Measurements from ENCODE around the gene ARHGEF38.

ARHGEF38 gene, protein sequence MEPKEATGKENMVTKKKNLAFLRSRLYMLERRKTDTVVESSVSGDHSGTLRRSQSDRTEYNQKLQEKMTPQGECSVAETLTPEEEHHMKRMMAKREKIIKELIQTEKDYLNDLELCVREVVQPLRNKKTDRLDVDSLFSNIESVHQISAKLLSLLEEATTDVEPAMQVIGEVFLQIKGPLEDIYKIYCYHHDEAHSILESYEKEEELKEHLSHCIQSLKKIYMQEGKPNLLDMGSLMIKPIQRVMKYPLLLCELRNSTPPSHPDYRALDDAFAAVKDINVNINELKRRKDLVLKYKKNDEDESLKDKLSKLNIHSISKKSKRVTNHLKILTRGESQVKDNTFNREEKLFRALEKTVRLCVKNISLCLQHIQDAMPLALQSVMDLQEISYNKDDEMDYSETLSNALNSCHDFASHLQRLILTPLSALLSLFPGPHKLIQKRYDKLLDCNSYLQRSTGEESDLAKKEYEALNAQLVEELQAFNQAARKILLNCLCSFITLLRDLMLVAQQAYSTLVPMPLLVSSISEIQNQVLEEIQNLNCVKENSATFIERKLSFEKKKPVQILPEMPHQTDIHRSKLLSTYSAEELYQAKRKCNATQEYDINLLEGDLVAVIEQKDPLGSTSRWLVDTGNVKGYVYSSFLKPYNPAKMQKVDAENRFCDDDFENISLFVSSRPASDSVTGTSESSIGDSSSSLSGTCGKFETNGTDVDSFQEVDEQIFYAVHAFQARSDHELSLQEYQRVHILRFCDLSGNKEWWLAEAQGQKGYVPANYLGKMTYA

DNA sequence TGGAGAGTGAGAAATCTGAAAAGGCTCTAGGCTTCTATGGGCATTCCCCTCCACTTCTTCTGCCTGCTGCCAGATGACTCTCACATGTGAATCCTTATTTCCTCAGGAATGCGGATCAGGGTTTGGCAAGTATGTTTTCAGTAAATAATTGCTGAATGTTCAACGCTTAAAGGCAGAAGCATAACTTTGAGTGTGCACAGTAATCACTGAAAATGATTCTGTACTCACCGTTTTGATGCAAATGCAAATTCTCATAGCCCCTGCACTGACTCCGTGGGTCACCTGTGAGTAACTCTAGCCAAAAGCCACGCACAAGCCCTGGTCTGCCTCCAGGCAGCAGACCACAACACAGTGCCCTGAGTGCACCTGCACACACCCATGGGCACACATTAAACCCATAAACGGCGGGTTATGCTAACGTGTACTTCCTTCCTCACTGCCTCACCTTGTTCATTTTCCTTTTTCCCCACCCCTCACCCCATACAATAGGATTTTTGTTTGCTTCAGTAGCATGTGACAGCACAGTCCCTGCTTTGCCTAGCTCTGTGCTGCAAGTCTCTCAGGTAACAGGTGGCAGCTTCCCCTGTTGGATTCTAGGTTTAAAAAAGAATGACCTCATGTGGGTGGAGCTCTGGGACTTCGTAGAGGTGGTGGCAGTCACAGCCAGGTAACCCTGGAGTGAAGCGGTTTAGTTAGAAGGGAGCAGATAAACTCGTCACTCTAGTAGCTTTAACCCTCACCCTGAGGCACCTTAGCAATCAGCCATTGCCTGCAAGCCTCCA, at the start of gene ARHGEF38:
Gene ARHGEF38 (plus strand): TSS at position 656 of the 782 bp plus-strand sequence. CDS start 146 bp downstream, outside the sequence.
- no peaks in the 10 kb centered on the region for H3K36me3 Mint-ChIP-seq
- H3K4me1 Mint-ChIP-seq, result no peaks in the 10 kb centered on the region
- DNase-seq, result no peak
- peaks cover 4 to 6% of the 10 kb centered on the region in 2 donors for H3K27me3 Mint-ChIP-seq
- no peak for ATAC-seq (replicated peaks)
- H3K9me3 Mint-ChIP-seq, result no peaks in the 10 kb centered on the region
- H3K4me3 Mint-ChIP-seq, result no peak within 1 kb of the TSS
- H3K27ac Mint-ChIP-seq, result no peak within 1 kb of the TSS

DNA sequence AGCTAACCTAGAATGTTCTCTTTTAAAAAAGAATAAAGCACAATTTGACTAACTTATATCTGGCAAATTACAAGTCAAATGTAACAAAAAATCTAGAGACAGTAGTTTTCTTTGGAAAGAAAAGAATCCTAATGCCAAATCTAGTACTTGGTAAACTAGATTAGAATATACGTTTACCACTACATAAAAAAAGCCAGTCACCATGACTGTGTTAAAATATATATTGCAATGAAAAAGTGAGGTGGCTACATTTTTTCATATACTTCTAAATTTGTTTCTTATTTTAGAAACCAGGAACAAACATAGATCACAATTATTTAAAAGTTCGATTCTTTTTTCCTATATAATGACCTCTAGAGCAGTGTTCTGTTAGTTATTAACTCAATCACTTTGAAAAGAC, 48.9 kb upstream of the ARHGEF38 start:
- no peak for DNase-seq

DNA sequence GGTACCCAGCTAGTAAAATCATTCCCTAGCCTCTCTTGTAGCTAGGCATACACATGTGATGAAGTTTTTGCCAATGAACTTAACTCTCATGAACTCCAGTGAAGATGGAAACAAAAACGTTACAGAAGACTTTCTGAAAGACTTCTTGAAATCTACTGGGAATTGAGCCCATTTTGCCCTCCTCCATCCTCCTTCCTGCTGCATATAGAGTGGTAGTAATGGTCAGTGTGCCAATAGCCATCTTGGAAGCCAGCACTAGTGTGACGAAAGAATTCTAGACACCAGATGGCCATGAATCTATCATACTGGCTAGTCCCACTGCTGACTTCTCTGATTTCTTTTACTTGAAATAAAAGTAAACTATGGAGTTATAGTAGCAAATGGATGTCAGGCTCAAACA, 47.7 kb upstream of the ARHGEF38 start:
- H3K27me3 Mint-ChIP-seq, result peaks cover 4% of the 10 kb centered on the region in 2 donors
- no peak for ATAC-seq (replicated peaks)
- H3K27ac Mint-ChIP-seq, result no peak overlapping the region
- no peaks in the 10 kb centered on the region for H3K36me3 Mint-ChIP-seq
- H3K4me3 Mint-ChIP-seq, result no peak overlapping the region
- DNase-seq, result no peak
- peaks cover 0 to 8% of the 10 kb centered on the region in 2 donors for H3K4me1 Mint-ChIP-seq
- H3K9me3 Mint-ChIP-seq, result no peaks in the 10 kb centered on the region

More for the DNA sequence above, 48.9 kb upstream of the ARHGEF38 start:
- no peak overlapping the region for H3K27ac Mint-ChIP-seq
- H3K4me1 Mint-ChIP-seq, result no peaks in the 10 kb centered on the region
- no peaks in the 10 kb centered on the region for H3K9me3 Mint-ChIP-seq
- H3K36me3 Mint-ChIP-seq, result no peaks in the 10 kb centered on the region
- H3K4me3 Mint-ChIP-seq, result no peak overlapping the region
- ATAC-seq (replicated peaks), result no peak
- peaks cover 4% of the 10 kb centered on the region in 2 donors for H3K27me3 Mint-ChIP-seq

DNA sequence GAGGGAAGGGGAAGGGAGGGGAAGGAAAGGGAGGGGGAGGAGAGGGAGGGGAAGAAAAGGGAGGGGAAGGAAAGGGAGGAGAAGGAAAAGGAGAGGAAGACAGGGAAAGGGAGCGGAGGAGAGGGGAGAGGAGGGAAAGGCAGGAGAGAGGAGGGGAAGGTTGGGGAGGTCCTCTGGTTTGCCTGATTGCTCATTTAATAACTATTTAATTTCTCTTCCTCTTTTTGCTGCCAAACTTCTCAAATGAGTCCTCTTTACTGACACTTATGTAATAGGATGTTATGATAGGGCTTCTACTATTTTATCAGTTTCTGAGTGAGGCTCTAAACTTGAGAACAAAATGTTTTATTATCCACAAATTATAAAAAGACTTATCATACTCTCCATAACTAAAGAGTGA, 43.1 kb upstream of the ARHGEF38 start:
- Mint-ChIP-seq H3K9me3 (peaks cover 6 to 11% of the 10 kb centered on the region in 2 donors), H3K27ac (no peak overlapping the region), H3K4me3 (no peak overlapping the region), H3K4me1 (peaks cover 0 to 8% of the 10 kb centered on the region in 2 donors), H3K27me3 (peaks cover 9 to 20% of the 10 kb centered on the region in 2 donors), H3K36me3 (peaks cover 0 to 2% of the 10 kb centered on the region in 2 donors)
- ATAC-seq (replicated peaks) (peak; percentile 96 to 99), DNase-seq (no peak)

DNA sequence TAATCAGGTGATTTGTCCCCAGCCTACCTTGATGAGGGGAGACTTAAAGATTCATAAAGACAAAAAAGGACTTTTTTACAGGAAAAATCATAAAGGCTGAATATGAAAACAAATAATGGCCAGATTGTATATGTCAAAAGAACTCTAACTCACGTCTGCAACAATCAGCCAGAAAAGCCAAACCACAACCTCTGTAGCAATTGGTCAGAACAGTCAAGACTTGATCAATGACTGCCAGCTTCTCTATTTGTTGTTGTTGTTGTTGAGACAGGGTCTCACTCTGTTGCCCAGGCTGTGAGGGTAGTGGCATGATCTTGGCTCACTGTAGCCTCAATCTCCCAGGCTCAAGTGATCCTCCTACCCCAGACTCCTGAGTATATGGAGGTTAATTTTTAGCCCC, 42.7 kb upstream of the ARHGEF38 start:
- Mint-ChIP-seq H3K4me1 (peaks cover 0 to 8% of the 10 kb centered on the region in 2 donors), H3K4me3 (no peak overlapping the region), H3K27me3 (peaks cover 9 to 21% of the 10 kb centered on the region in 2 donors), H3K9me3 (peaks cover 6 to 11% of the 10 kb centered on the region in 2 donors), H3K27ac (no peak overlapping the region), H3K36me3 (peaks cover 0 to 2% of the 10 kb centered on the region in 2 donors)
- no peak for DNase-seq
- peak in 1 of 2 donors; percentile 12 for ATAC-seq (replicated peaks)

DNA sequence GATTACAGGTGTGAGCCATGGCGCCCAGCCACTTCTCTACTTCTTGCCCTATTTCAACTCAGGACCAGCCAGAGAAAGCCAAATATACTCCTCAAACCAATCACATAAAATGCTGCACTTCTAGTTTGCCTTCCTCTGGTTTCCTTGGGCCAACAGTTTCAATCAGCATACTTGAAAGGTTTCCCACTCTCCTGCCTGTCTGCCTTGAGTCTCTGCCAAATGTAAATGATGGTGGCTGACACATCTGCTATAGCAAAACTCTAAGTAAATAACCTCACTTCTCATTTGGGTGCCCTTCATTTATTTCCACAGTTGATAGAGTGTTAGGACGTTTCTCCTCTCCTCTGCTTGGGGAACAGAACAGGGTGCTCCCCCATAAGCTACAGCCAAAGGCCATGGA, 42.2 kb upstream of the ARHGEF38 start:
- DNase-seq (no peak), ATAC-seq (replicated peaks) (no peak)
- peaks cover 0 to 2% of the 10 kb centered on the region in 2 donors for H3K36me3 Mint-ChIP-seq
- H3K9me3 Mint-ChIP-seq, result peaks cover 6 to 12% of the 10 kb centered on the region in 2 donors
- H3K4me1 Mint-ChIP-seq, result peaks cover 0 to 8% of the 10 kb centered on the region in 2 donors
- no peak overlapping the region for H3K27ac Mint-ChIP-seq
- no peak overlapping the region for H3K4me3 Mint-ChIP-seq
- H3K27me3 Mint-ChIP-seq, result peaks cover 9 to 21% of the 10 kb centered on the region in 2 donors

DNA sequence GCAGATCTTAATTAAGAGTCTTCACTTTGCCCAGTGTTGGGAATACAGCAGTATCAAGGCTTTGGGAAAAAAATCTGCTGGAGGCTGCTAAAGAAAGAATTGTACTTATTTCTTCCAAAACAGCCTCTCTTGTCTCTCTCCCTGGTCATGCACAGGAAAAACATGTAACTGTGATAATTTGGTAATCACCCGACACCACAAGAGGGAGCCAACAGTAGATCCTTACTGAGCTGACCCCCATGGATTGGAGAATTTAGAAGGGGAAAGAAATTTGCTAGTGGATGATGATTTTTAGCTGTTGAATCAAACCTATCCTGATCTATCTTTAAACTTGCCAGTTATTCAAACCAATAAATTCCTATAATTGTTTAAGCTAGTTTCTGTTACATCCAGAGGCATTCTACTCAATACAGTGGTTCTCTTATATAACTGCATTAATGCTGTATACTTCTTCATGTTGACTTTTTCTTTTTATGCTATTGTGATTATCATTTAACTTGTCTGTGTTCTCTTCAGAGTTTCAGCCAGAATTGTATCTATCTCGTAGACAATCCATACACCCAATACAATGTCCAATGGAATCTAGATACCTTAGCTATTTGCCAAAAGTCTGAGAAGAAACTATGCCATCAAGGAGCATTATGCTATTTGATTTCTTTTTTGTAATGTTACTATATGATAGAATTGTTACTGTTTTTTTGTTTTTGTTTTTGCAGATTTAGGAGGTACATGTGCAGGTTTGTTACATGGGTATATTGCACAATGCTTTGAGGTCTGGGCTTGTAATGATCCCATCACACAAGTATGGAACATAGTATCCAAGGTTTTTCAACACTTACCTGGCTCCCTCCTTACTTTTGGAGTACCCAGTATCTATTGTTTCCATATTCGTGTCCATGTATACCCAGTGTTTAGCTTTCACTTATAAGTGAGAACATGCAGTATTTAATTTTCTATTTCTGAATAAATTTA, 31.3 kb upstream of the ARHGEF38 start:
- Mint-ChIP-seq H3K4me3 (no peak overlapping the region), H3K4me1 (no peaks in the 10 kb centered on the region), H3K27ac (no peak overlapping the region), H3K27me3 (peaks cover 3 to 19% of the 10 kb centered on the region in 2 donors), H3K36me3 (no peaks in the 10 kb centered on the region), H3K9me3 (peaks cover 0 to 1% of the 10 kb centered on the region in 2 donors)
- peak; percentile 6 for DNase-seq
- peak; percentile 63 to 73 for ATAC-seq (replicated peaks)

DNA sequence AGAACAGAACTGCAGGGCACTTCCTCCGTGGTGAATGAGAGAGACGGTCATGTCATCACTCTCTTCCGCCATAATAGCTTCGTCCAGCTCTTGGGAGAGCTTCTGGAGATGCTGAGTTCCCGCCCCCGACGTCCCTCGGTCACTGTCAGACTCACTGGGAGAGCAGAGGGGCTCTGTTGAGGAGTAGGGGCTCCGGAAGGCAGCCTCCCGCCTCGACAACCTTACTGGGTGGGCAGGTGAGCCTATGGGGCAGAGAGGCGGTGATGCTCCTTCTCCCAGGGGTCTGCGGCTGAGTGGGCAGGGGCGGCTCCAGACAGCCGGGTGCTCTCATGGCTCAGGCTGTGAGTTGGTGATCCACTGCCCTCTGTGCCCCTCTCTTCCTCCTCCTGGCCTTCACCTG, 25.8 kb upstream of the ARHGEF38 start:
- H3K27ac Mint-ChIP-seq, result no peak overlapping the region
- no peak overlapping the region for H3K4me3 Mint-ChIP-seq
- H3K9me3 Mint-ChIP-seq, result no peaks in the 10 kb centered on the region
- H3K27me3 Mint-ChIP-seq, result peaks cover 13 to 22% of the 10 kb centered on the region in 2 donors
- ATAC-seq (replicated peaks) (no peak), DNase-seq (no peak)
- H3K4me1 Mint-ChIP-seq, result no peaks in the 10 kb centered on the region
- no peaks in the 10 kb centered on the region for H3K36me3 Mint-ChIP-seq

DNA sequence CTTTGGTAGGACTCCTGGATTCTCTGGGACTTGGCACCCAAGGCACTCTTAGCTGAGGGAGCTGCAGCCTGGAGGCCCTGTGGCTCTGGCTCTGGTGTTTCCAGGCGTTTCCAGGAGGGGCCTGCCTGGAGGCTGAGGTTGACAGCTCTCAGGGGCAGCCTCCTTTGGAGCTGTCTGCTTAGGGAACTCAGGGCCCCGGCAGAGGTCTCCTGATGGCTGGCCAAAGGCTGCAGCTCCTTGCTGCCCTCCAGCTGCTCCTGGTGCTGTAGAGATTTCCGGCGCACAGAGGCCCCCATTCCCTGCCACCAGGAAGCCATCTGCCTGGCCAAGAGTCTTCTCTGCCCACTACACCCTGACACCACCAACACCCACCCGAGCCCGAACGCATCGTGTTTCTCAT, 25.3 kb upstream of the ARHGEF38 start:
- Mint-ChIP-seq H3K27ac (no peak overlapping the region), H3K9me3 (no peaks in the 10 kb centered on the region), H3K4me3 (no peak overlapping the region), H3K4me1 (no peaks in the 10 kb centered on the region), H3K27me3 (peaks cover 13 to 22% of the 10 kb centered on the region in 2 donors), H3K36me3 (no peaks in the 10 kb centered on the region)
- DNase-seq (no peak), ATAC-seq (replicated peaks) (no peak)

DNA sequence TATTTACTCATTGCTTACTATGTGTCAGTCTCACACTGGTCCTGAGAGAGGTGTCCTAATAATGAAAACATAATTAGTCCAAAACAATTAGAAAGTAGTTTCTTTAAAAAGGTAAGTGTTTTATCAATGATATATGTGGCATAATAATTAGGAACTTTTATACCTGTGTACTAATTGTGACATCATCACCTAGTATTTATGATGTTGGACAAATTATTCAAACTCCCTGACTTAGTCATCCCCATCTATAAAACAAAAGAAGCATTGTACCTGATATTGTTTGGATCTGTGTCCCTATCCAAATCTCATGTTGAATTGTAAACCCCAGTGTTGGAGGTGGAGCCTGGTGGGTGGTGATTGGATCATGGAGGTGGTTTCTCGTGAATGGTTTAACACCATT, 15.8 kb upstream of the ARHGEF38 start:
- peaks cover 5 to 17% of the 10 kb centered on the region in 2 donors for H3K27me3 Mint-ChIP-seq
- no peak for ATAC-seq (replicated peaks)
- no peak for DNase-seq
- no peak overlapping the region for H3K27ac Mint-ChIP-seq
- H3K4me3 Mint-ChIP-seq, result no peak overlapping the region
- H3K36me3 Mint-ChIP-seq, result no peaks in the 10 kb centered on the region
- no peaks in the 10 kb centered on the region for H3K4me1 Mint-ChIP-seq
- no peaks in the 10 kb centered on the region for H3K9me3 Mint-ChIP-seq

DNA sequence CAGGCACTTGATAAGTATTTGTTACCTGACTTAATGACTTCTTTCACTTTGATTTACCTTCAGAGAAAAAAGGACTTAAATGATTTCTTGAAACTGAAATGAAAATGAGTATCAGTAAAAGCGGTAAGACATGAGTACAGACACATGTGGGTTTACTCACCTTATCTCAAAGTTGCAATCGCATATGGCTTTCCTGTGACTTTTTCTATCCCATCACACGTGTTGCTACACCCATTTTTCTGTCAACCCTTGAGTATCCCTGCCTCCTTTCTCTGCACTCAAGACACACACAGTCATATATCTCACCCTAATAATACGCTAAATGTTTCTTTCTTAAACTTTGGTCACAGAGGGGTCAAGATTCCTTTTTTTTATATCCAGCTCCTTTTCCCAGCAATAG, 11.0 kb upstream of the ARHGEF38 start:
- no peaks in the 10 kb centered on the region for H3K36me3 Mint-ChIP-seq
- no peak for DNase-seq
- no peaks in the 10 kb centered on the region for H3K9me3 Mint-ChIP-seq
- no peak for ATAC-seq (replicated peaks)
- H3K27me3 Mint-ChIP-seq, result peaks cover 8 to 19% of the 10 kb centered on the region in 2 donors
- H3K4me3 Mint-ChIP-seq, result no peak overlapping the region
- no peaks in the 10 kb centered on the region for H3K4me1 Mint-ChIP-seq
- no peak overlapping the region for H3K27ac Mint-ChIP-seq

DNA sequence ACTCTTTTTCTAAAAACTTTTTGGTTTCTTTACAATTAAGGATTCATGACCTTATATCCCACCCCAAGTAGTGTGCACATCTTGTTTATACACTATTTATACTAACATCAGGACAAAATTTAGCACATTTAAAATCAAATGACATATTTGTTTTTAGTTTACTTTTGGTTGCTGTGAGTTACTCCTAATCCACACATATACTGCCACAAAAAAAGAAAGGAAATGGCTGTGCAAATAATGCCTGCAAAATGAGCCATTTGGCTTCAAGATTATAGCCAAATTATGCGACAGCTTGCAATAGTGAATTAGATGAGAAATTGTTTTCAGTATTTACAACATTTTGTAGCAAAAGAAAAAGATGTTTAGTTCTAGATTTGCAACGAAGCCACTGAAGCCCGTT, 10.4 kb upstream of the ARHGEF38 start:
- ATAC-seq (replicated peaks) (no peak), DNase-seq (no peak)
- Mint-ChIP-seq H3K27ac (no peak overlapping the region), H3K9me3 (no peaks in the 10 kb centered on the region), H3K4me3 (no peak overlapping the region), H3K36me3 (no peaks in the 10 kb centered on the region), H3K27me3 (peaks cover 4 to 14% of the 10 kb centered on the region in 2 donors), H3K4me1 (no peaks in the 10 kb centered on the region)

DNA sequence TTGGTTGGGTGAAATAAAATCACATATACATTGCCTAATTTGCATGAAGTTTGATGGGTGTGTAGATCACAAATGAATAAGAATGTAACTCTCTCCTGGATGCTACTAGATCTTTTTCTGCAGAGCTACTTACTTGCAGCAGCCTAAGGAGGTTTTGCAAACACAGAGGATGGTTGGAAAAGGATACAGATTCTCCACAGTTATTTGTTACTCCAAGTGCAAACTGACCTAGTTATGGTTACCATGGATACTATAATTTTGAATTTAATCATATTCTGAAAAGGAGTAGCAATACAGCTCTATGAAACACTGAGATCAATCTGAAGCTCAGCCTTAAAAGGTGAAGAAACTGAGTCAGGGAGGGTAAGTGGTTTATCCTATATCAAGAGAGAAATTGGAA, 9.1 kb upstream of the ARHGEF38 start:
- Mint-ChIP-seq H3K4me3 (no peak overlapping the region), H3K27me3 (peaks cover 7 to 17% of the 10 kb centered on the region in 2 donors), H3K9me3 (no peaks in the 10 kb centered on the region), H3K27ac (no peak overlapping the region), H3K36me3 (no peaks in the 10 kb centered on the region), H3K4me1 (no peaks in the 10 kb centered on the region)
- DNase-seq (no peak), ATAC-seq (replicated peaks) (no peak)
